K562 (cell line): ENCODE data around the gene UNC93B1. TPM values are rescaled to one million over a fixed set of nuclear protein-coding genes. Genes with fewer than 3 reads are reported as not detected.
A peak's percentile ranks its signal among the peaks of the same experiment; 100 is the strongest.

Source experiments
- BACH1 ChIP-seq: fragments of 200-800 bp; sonication (Bioruptor generic); IDR thresholded peaks from 2 replicates; pipeline ENCODE4 v1.6.1; 2016; ENCODE audit warnings: missing genetic modification characterization, missing compliant biosample characterization
- CHD1 ChIP-seq: fragments of 200-600 bp; sonication (generic); IDR thresholded peaks from one replicate; pipeline ENCODE4 v1.6.1; 2012; ENCODE audit warnings: mild to moderate bottlenecking, moderate library complexity, low read length, inconsistent platforms
- DMBX1 ChIP-seq: fragments of 250-450 bp; sonication (Bioruptor Pico); IDR thresholded peaks from 2 replicates; pipeline ENCODE4 v1.8.0; 2022; ENCODE audit warnings: inconsistent platforms, mild to moderate bottlenecking, moderate library complexity, borderline replicate concordance
- EGR1 ChIP-seq: fragments of 450-650 bp; conservative IDR thresholded peaks from 2 replicates; pipeline ENCODE4 v1.6.1; 2017; ENCODE audit warnings: mild to moderate bottlenecking
- FOXK1 ChIP-seq: sonication (generic); formaldehyde crosslinking; IDR thresholded peaks from 2 replicates; pipeline ENCODE4 v1.8.0; 2022; ENCODE audit warnings: missing genetic modification reagents, mild to moderate bottlenecking, borderline replicate concordance
- HDAC2 ChIP-seq: fragments of 450-650 bp; IDR thresholded peaks from 2 replicates; pipeline ENCODE4 v1.6.1; 2016; ENCODE audit warnings: mild to moderate bottlenecking
- HNRNPH1 ChIP-seq: fragments of 200-400 bp; formaldehyde crosslinking; optimal IDR thresholded peaks from 2 replicates; pipeline ENCODE3; 2017; ENCODE audit warnings: low read depth, mild to moderate bottlenecking, low read length, moderate library complexity
- HNRNPK ChIP-seq: fragments of 200-400 bp; formaldehyde crosslinking; IDR thresholded peaks from one replicate; pipeline ENCODE4 v1.6.1; 2018; ENCODE audit warnings: mild to moderate bottlenecking, low read depth, low read length; ENCODE audit not compliant: poor library complexity, severe bottlenecking
- KAT7 ChIP-seq: sonication (generic); formaldehyde crosslinking; IDR thresholded peaks from 2 replicates; pipeline ENCODE4 v1.8.0; 2022; ENCODE audit warnings: missing genetic modification reagents, mild to moderate bottlenecking, borderline replicate concordance
- KDM2B ChIP-seq: fragments of 250-450 bp; sonication (Bioruptor Pico); IDR thresholded peaks from 2 replicates; pipeline ENCODE4 v1.8.0; 2021; ENCODE audit warnings: mild to moderate bottlenecking, moderate library complexity
- MBD1 ChIP-seq: fragments of 250-450 bp; sonication (Bioruptor Pico); IDR thresholded peaks from 2 replicates; pipeline ENCODE4 v1.8.0; 2022; ENCODE audit warnings: inconsistent platforms
- RBM14 ChIP-seq: fragments of 200-400 bp; formaldehyde crosslinking; IDR thresholded peaks from 2 replicates; pipeline ENCODE4 v1.6.1; 2018; ENCODE audit warnings: low read depth, mild to moderate bottlenecking, low read length, moderate library complexity, borderline replicate concordance; ENCODE audit not compliant: insufficient read depth
- SOX6 ChIP-seq: fragments of 450-650 bp; IDR thresholded peaks from 2 replicates; pipeline ENCODE4 v1.6.1; 2014; ENCODE audit warnings: mild to moderate bottlenecking
- XRCC4 ChIP-seq: IDR thresholded peaks from one replicate; pipeline ENCODE4 v1.6.1; 2011; ENCODE audit not compliant: insufficient read depth, insufficient read length; ENCODE audit errors: extremely low read depth
- ZNF12 ChIP-seq: sonication (generic); formaldehyde crosslinking; IDR thresholded peaks from 2 replicates; pipeline ENCODE4 v1.4.0; 2020; ENCODE audit warnings: mild to moderate bottlenecking, missing genetic modification reagents
- polyA plus RNA-seq, 8 experiments: library from polyadenylated mRNA; depleted of rRNA in 4 of 8; stranded (reverse) in 5 of 8; unstranded in 3 of 8; fragments of >200 nt; fragmentation: Nextera tagmentation in 2 of 8; fragmentation: Illumina TruSeq in 1 of 8; extraction: Ambion mirVana in 2 of 8; extraction: Trizol in 1 of 8; gene quantifications; 2 replicates each; pipeline versions ENCODE4 v1.2.1 to v1.2.3, GENCODE V29; 2011 to 2014; ENCODE audit warnings: inconsistent platforms in 1 of 8, missing spikeins in 1 of 8
- total RNA-seq, 7 experiments: library from RNA; depleted of rRNA in 6 of 7; stranded (reverse); fragments of >200 nt in 6 of 7; fragmentation: Illumina TruSeq in 2 of 7; extraction: Trizol in 2 of 7; gene quantifications; 2 replicates each; pipeline versions ENCODE4 v1.2.1 to v1.2.3, GENCODE V29; 2011 to 2021; ENCODE audit warnings: low replicate concordance in 1 of 7
- TF ChIP-seq, protein P1 (sequence below), 2 experiments: fragments of 450-650 bp; conservative IDR thresholded peaks; 2 replicates each; pipeline ENCODE4 v1.6.1; 2017; ENCODE audit warnings: mild to moderate bottlenecking in 2 of 2, moderate library complexity in 2 of 2
- TF ChIP-seq, protein P2 (sequence below): fragments of 250-450 bp; sonication (Bioruptor Pico); IDR thresholded peaks from 2 replicates; pipeline ENCODE4 v1.4.0; 2020

UNC93B1 gene
- total and polyA plus RNA-seq, 9 of the 15 experiments (the other 6 are each of a cell fraction or from before 2014, with no cell fraction given): 0.10 to 13.6 (median 6.5) TPM

- 0 out of 2 replicates have a peak, but pooled peaks have one; percentile 63 for TF ChIP-seq FOXK1 (CRISPR knock-in tag)
- no peak for TF ChIP-seq HNRNPK
- peak; percentile 12; the same call in 1 of the 2 replicates for TF ChIP-seq KAT7 (CRISPR knock-in tag)
- TF ChIP-seq BACH1 (tag): no peak
- TF ChIP-seq DMBX1 (CRISPR knock-in tag): no peak
- no peak for TF ChIP-seq ZNF12 (CRISPR knock-in tag)
- TF ChIP-seq, protein P1, sequence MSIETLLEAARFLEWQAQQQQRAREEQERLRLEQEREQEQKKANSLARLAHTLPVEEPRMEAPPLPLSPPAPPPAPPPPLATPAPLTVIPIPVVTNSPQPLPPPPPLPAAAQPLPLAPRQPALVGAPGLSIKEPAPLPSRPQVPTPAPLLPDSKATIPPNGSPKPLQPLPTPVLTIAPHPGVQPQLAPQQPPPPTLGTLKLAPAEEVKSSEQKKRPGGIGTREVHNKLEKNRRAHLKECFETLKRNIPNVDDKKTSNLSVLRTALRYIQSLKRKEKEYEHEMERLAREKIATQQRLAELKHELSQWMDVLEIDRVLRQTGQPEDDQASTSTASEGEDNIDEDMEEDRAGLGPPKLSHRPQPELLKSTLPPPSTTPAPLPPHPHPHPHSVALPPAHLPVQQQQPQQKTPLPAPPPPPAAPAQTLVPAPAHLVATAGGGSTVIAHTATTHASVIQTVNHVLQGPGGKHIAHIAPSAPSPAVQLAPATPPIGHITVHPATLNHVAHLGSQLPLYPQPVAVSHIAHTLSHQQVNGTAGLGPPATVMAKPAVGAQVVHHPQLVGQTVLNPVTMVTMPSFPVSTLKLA (conservative IDR thresholded peaks at IDR 0.05): peak; percentile 42 to 76; a peak in 3 of 4 replicates
- no peak for TF ChIP-seq MBD1 (CRISPR knock-in tag)
- TF ChIP-seq CHD1: peak; percentile 82
- no peak for TF ChIP-seq HNRNPH1
- TF ChIP-seq EGR1: 0 out of 2 replicates have a peak, but pooled peaks have one; percentile 4
- TF ChIP-seq RBM14: 0 out of 2 replicates have a peak, but pooled peaks have one; percentile 55
- TF ChIP-seq, protein P2, sequence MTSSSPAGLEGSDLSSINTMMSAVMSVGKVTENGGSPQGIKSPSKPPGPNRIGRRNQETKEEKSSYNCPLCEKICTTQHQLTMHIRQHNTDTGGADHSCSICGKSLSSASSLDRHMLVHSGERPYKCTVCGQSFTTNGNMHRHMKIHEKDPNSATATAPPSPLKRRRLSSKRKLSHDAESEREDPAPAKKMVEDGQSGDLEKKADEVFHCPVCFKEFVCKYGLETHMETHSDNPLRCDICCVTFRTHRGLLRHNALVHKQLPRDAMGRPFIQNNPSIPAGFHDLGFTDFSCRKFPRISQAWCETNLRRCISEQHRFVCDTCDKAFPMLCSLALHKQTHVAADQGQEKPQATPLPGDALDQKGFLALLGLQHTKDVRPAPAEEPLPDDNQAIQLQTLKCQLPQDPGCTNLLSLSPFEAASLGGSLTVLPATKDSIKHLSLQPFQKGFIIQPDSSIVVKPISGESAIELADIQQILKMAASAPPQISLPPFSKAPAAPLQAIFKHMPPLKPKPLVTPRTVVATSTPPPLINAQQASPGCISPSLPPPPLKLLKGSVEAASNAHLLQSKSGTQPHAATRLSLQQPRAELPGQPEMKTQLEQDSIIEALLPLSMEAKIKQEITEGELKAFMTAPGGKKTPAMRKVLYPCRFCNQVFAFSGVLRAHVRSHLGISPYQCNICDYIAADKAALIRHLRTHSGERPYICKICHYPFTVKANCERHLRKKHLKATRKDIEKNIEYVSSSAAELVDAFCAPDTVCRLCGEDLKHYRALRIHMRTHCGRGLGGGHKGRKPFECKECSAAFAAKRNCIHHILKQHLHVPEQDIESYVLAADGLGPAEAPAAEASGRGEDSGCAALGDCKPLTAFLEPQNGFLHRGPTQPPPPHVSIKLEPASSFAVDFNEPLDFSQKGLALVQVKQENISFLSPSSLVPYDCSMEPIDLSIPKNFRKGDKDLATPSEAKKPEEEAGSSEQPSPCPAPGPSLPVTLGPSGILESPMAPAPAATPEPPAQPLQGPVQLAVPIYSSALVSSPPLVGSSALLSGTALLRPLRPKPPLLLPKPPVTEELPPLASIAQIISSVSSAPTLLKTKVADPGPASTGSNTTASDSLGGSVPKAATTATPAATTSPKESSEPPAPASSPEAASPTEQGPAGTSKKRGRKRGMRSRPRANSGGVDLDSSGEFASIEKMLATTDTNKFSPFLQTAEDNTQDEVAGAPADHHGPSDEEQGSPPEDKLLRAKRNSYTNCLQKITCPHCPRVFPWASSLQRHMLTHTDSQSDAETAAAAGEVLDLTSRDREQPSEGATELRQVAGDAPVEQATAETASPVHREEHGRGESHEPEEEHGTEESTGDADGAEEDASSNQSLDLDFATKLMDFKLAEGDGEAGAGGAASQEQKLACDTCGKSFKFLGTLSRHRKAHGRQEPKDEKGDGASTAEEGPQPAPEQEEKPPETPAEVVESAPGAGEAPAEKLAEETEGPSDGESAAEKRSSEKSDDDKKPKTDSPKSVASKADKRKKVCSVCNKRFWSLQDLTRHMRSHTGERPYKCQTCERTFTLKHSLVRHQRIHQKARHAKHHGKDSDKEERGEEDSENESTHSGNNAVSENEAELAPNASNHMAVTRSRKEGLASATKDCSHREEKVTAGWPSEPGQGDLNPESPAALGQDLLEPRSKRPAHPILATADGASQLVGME (CRISPR knock-in tag): peak; percentile 56; the same call in 1 of the 2 replicates
- 0 out of 2 replicates have a peak, but pooled peaks have one; percentile 46 for TF ChIP-seq KDM2B (CRISPR knock-in tag)
- TF ChIP-seq HDAC2: peak; percentile 99
- no peak for TF ChIP-seq XRCC4
- TF ChIP-seq SOX6: peak; percentile 17; the same call in 1 of the 2 replicates
These were observed 35.0 kb upstream of the UNC93B1 start, which contains the start of gene TCIRG1 (continued) for GRCh38 chr11:68038718-68039525.
